KMS-11 (cell line): ENCODE results near the gene AKAP13.
"Not testable (repeated sequence)": the region's sequence is repeated elsewhere in the genome, so short reads cannot be mapped to it uniquely, and the experiment has no call there.

Experiments used
- H2AFZ ChIP-seq: fragments of 200-600 bp; sonication (generic); 2 replicates; pipeline ENCODE4 v1.6.1; 2016; ENCODE audit warnings: antibody characterized with exemption, mixed run types, low read depth
- H3K27ac ChIP-seq: fragments of 200-600 bp; sonication (generic); 2 replicates; pipeline ENCODE4 v1.6.1; 2016; ENCODE audit warnings: mild to moderate bottlenecking, mixed run types
- H3K27me3 ChIP-seq: fragments of 200-600 bp; sonication (generic); 2 replicates; pipeline ENCODE4 v1.6.1; 2017; ENCODE audit warnings: mild to moderate bottlenecking, low read depth, mixed run types, moderate library complexity; ENCODE audit not compliant: insufficient read depth
- H3K36me3 ChIP-seq: fragments of 200-600 bp; sonication (generic); 2 replicates; pipeline ENCODE4 v1.6.1; 2017; ENCODE audit warnings: mild to moderate bottlenecking, mixed run types; ENCODE audit not compliant: insufficient read depth
- H3K4me1 ChIP-seq: fragments of 200-600 bp; sonication (generic); 2 replicates; pipeline ENCODE4 v1.6.1; 2016; ENCODE audit warnings: mild to moderate bottlenecking, low read depth, mixed run types; ENCODE audit not compliant: poor library complexity, severe bottlenecking
- H3K4me2 ChIP-seq: fragments of 200-600 bp; sonication (generic); 2 replicates; pipeline ENCODE4 v1.7.0; 2016; ENCODE audit warnings: mild to moderate bottlenecking, mixed run types
- H3K4me3 ChIP-seq: fragments of 200-600 bp; sonication (generic); IDR thresholded peaks from 2 replicates; pipeline ENCODE4 v1.6.1; 2017; ENCODE audit warnings: low read depth, low read length, mixed read lengths; ENCODE audit not compliant: insufficient read depth
- H3K79me2 ChIP-seq: fragments of 200-600 bp; sonication (generic); 2 replicates; pipeline ENCODE4 v1.6.1; 2016; ENCODE audit warnings: low read depth, mixed run types; ENCODE audit not compliant: insufficient read depth
- H3K9ac ChIP-seq: fragments of 200-600 bp; sonication (generic); 2 replicates; pipeline ENCODE4 v1.6.1; 2016; ENCODE audit warnings: mild to moderate bottlenecking, mixed run types
- H4K20me1 ChIP-seq: fragments of 200-600 bp; sonication (generic); 2 replicates; pipeline ENCODE4 v1.6.1; 2016; ENCODE audit warnings: mild to moderate bottlenecking, mixed run types; ENCODE audit not compliant: insufficient read depth
- TF ChIP-seq, protein P1 (sequence below): fragments of 200-600 bp; sonication (generic); conservative IDR thresholded peaks from 2 replicates; pipeline ENCODE4 v1.6.1; 2017; ENCODE audit warnings: low read depth, mild to moderate bottlenecking, antibody characterized with exemption, low read length, moderate library complexity, mixed read lengths

AKAP13 gene

DNA sequence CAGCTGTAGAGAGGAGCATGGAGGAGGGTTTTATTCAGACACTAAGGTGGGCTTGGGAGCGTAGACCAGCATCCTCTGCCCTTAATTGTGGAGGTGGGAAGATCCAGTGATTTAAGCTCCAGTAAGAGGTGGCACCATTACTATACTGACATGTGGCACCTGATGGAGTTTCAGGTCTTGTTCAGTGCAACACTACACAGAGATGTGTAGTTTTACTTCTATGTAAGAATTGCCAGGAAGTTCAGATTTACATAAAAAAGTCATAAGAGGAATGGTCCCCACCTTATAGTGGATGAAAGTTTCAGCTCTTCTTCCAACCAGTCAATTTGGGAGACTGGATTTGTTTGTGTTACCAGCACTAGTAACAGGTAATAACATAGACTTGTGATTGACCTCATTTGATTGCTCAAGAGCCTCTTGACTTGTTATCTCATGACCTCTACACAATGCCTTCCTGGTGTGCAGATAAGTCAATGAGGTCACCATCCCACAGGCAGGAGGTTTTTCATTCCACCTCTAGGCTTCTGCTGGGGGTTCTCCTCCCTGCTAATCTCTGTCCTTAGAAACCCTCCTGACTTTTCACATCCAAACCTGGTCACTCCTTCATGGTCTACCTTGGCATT lies 33.8 kb upstream of the AKAP13 start:
- not testable (repeated sequence) for H3K4me1 ChIP-seq, H3K79me2 ChIP-seq, H2AFZ ChIP-seq, H3K36me3 ChIP-seq, H3K27me3 ChIP-seq, H3K4me3 ChIP-seq, H3K4me2 ChIP-seq, H3K27ac ChIP-seq, H4K20me1 ChIP-seq, H3K9ac ChIP-seq

DNA sequence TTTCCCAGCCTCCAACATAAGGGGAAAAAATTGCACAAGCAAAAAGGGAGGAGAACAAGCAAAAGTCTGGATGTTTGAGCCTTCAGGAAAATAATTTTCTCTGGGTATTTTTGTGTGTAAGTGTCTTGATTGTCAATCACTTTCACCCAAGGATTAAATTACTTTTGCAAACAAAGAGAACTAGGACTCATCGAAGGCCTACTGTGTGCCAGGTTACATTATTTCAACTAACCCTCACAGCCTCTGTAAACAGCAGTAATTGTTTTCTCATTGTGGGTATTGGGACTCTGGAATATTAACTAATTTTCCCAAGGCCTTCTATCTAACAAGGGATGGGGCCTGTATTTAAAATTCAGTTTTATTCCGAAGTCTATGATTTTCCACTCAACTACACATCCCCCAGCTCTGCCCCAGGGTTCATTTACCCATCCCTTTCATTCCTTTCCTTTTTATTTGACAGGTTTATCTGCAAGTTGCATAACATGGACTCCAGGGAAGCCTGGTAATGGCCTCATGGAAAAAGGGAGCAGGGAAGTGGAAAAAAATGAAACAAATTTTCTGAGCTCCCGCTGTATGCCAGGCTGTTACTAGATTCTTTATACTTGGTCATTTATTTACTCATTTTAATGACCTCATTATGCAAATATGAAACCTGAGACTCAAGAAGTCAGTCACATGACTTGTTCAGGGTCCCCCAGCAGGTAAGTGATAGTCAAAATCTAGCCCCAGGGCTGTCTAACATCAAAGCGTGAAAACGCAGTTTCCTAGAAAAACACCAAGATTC lies 32.9 kb upstream of the AKAP13 start:
- not testable (repeated sequence) for H3K4me2 ChIP-seq, H3K4me1 ChIP-seq, H3K9ac ChIP-seq, H2AFZ ChIP-seq, H3K79me2 ChIP-seq, H3K4me3 ChIP-seq, H3K27ac ChIP-seq, H3K36me3 ChIP-seq, H4K20me1 ChIP-seq, H3K27me3 ChIP-seq

DNA sequence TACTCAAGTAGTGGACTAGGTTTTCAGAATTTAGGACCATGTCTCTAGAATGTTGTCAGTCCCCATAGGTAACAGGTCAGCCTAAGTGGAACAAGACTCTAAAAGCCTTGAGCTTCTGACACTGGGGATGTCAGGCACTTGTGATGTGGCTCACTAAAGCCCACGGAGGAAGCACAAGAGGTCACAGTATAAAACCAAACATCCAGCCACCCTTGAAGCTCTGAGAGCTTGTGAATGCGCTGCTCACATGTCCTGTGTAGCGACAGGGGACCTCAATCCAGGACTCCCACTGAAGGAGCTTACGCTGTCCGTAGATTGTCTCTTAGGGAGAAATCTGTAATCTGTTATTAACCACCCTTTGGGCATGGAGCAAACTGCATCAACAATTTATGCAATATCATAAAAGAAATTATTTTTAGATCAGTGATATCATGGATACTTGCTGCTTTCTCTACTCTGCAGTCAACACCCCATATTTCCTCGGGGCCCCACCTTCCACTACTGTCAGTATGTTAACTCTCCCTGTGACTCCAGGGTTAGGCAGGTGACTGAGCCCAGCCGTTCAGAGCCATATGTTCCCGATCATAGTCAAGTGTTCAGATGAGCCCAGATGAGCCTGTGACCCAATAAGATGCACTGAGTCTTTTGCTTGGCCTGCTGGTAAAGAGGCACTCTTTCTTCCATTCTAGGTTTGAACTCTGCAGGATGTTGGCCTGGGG lies 32.2 kb upstream of the AKAP13 start:
- not testable (repeated sequence) for H3K4me2 ChIP-seq

DNA sequence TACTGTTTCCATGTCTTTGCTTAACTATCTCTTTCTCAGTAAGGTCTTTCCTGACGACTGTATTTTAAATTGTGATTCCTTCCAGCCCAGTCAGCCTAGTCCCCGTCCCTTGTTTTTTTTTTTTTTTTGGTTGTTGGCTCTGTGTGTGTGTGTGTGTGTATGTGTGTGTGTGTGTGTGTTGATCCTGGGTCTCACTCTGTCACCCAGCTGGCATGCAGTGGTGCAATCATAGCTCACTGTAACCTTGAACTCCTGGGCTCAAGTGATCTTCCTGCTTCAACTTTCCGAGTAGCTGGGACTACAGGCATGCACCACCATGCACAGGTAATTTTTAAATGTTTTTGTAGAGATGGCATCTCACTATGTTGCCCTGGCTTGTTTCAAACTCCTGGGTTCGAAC lies 31.3 kb upstream of the AKAP13 start:
- not testable (repeated sequence) for H3K27me3 ChIP-seq, H4K20me1 ChIP-seq, H3K9ac ChIP-seq, H3K36me3 ChIP-seq, H2AFZ ChIP-seq, H3K27ac ChIP-seq, H3K4me2 ChIP-seq, H3K4me1 ChIP-seq, H3K4me3 ChIP-seq, H3K79me2 ChIP-seq

More for the DNA sequence above, 32.2 kb upstream of the AKAP13 start:
- H3K79me2 ChIP-seq, H3K4me3 ChIP-seq, H4K20me1 ChIP-seq, H3K36me3 ChIP-seq, H2AFZ ChIP-seq, H3K27me3 ChIP-seq, H3K4me1 ChIP-seq, H3K9ac ChIP-seq, H3K27ac ChIP-seq: not testable (repeated sequence)

DNA sequence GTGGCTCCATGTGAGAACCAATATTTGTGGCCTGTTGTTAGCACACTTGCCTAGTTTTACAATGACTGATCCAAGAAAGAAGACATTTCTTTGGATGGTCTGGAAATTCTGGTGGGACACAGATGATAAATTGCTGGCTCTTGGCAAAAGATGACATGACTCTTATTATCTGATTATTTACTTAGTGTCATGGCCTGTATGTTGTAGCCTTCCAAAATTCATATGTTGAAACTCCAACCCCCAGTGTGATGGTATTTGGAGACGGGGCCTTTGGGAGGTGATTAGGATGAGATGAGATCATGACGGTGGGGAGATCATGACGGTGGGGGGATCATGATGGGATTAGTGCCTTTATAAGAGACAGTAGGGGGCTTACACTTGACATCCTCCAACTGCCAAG lies 30.0 kb upstream of the AKAP13 start:
- Histone ChIP-seq H3K4me2 (no peak overlapping the region), H3K27me3 (no peaks in the 10 kb centered on the region), H2AFZ (no peak overlapping the region), H3K36me3 (no peaks in the 10 kb centered on the region), H3K4me3 (no peak overlapping the region), H3K4me1 (no peaks in the 10 kb centered on the region), H3K27ac (no peak overlapping the region), H3K79me2 (no peaks in the 10 kb centered on the region), H4K20me1 (no peaks in the 10 kb centered on the region), H3K9ac (no peak overlapping the region)
- TF ChIP-seq, protein P1, sequence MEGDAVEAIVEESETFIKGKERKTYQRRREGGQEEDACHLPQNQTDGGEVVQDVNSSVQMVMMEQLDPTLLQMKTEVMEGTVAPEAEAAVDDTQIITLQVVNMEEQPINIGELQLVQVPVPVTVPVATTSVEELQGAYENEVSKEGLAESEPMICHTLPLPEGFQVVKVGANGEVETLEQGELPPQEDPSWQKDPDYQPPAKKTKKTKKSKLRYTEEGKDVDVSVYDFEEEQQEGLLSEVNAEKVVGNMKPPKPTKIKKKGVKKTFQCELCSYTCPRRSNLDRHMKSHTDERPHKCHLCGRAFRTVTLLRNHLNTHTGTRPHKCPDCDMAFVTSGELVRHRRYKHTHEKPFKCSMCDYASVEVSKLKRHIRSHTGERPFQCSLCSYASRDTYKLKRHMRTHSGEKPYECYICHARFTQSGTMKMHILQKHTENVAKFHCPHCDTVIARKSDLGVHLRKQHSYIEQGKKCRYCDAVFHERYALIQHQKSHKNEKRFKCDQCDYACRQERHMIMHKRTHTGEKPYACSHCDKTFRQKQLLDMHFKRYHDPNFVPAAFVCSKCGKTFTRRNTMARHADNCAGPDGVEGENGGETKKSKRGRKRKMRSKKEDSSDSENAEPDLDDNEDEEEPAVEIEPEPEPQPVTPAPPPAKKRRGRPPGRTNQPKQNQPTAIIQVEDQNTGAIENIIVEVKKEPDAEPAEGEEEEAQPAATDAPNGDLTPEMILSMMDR = no peak

DNA sequence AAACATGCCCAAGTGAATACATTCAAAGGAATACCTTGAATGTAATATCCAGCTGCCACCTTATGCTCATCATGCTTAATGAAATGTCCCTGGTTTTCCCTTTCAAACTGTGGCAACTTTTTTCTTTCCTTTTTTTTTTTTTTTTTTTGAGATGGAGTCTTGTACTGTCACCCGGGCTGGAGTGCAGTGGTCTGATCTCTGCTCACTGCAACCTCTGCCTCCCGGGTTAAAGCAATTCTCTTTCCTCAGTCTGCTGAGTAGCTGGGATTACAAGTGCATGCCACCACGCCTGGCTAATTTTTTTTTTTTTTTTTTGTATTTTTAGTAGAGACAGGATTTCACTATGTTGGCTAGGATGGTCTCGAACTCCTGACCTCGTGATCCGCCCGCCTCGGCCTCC lies 28.9 kb upstream of the AKAP13 start:
- not testable (repeated sequence) for H3K79me2 ChIP-seq, H2AFZ ChIP-seq, H3K9ac ChIP-seq, H3K27ac ChIP-seq, H3K4me1 ChIP-seq, H3K4me2 ChIP-seq, H3K4me3 ChIP-seq, H3K27me3 ChIP-seq, H4K20me1 ChIP-seq, H3K36me3 ChIP-seq
